Gastrocnemius medialis (tissue), 4 donors: ENCODE data around the gene WIPF3.

ENCODE experiments used
- POLR2A ChIP-seq, 2 donors: fragments of 450-650 bp; IDR thresholded peaks; one replicate each; pipeline ENCODE4 v1.6.1; 2017; ENCODE audit warnings: antibody characterized with exemption in 2 of 2, mild to moderate bottlenecking in 2 of 2, moderate library complexity in 2 of 2
- TF ChIP-seq, protein P1 (sequence below), 5 experiments: fragments of 450-650 bp in 3 of 5; fragments of 200-600 bp in 2 of 5; sonication (generic) in 2 of 5; IDR thresholded peaks in 4 of 5; conservative IDR thresholded peaks in 1 of 5; 1 replicate in 4 of 5; 2 replicates in 1 of 5; pipeline ENCODE4 v1.5.1; 2016 to 2019; ENCODE audit warnings: antibody characterized with exemption in 5 of 5, mild to moderate bottlenecking in 3 of 5, moderate library complexity in 3 of 5

DNA sequence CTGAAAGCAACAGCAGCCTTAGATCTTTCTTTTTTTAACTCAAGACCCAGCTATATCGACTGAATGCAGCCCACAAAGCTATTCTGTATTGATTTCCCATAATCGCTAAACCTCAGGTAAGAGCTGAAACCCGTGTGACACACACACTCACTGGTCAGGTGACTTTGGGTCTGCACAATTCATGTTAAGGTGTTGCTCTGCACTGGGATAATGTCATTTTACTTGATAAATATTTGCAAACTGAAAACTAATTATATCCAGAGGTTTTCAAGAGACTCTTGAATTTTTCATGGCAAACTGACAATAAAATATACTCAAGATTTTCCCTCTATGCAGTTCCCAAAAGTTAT is 150.2 kb downstream of the WIPF3 start:
- TF ChIP-seq, protein P1, sequence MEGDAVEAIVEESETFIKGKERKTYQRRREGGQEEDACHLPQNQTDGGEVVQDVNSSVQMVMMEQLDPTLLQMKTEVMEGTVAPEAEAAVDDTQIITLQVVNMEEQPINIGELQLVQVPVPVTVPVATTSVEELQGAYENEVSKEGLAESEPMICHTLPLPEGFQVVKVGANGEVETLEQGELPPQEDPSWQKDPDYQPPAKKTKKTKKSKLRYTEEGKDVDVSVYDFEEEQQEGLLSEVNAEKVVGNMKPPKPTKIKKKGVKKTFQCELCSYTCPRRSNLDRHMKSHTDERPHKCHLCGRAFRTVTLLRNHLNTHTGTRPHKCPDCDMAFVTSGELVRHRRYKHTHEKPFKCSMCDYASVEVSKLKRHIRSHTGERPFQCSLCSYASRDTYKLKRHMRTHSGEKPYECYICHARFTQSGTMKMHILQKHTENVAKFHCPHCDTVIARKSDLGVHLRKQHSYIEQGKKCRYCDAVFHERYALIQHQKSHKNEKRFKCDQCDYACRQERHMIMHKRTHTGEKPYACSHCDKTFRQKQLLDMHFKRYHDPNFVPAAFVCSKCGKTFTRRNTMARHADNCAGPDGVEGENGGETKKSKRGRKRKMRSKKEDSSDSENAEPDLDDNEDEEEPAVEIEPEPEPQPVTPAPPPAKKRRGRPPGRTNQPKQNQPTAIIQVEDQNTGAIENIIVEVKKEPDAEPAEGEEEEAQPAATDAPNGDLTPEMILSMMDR (IDR thresholded peaks at IDR 0.05 in 4 of 5, conservative IDR thresholded peaks at IDR 0.05 in 1 of 5), result no peak
- no peak for TF ChIP-seq POLR2A (IDR thresholded peaks at IDR 0.05)
